Measurements from ENCODE around the gene FN3KRP.

The FN3KRP gene

DNA sequence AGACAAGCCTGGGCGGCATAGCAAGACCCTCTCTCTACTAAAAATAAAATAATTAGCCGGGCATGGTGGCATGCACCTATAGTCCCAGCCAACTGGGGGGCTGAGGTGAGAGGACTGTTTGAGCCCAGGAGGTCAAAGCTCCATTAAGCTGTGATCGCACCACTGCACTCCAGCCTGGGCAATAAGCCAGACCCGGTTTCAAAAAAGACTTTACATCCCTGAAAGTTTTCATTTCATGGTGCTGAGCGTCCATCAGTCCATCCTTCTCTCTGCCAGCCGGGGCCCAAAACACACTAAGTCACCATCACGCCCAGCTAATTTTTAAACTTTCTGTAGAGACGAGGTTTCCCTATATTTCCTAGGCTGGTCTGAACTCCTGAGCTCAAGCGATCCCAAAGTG, 28.6 kb upstream of the FN3KRP start:
- DNase-seq (ENCODE audit: low read depth): no peak

DNA sequence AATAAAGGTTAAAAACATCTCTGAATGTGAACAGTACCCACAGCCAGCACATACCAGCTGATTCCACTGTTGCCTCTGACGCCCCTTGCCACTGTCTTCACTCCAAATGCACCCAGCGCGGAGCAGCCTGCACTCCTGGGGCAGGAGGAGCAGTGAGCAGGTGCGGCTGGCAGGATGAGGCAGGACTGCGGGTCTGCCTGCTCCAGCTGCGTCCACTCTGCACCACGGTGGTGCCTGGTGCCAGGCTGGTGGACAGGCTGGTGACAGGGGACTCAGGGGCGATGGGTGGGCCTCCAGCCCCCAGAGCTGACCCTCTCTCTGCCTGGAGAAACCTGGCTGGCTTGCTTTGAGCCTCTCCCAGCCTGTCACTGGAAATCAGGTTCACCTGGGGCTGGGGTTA, 27.4 kb upstream of the FN3KRP start:
- DNase-seq (ENCODE audit: low read depth): no peak

DNA sequence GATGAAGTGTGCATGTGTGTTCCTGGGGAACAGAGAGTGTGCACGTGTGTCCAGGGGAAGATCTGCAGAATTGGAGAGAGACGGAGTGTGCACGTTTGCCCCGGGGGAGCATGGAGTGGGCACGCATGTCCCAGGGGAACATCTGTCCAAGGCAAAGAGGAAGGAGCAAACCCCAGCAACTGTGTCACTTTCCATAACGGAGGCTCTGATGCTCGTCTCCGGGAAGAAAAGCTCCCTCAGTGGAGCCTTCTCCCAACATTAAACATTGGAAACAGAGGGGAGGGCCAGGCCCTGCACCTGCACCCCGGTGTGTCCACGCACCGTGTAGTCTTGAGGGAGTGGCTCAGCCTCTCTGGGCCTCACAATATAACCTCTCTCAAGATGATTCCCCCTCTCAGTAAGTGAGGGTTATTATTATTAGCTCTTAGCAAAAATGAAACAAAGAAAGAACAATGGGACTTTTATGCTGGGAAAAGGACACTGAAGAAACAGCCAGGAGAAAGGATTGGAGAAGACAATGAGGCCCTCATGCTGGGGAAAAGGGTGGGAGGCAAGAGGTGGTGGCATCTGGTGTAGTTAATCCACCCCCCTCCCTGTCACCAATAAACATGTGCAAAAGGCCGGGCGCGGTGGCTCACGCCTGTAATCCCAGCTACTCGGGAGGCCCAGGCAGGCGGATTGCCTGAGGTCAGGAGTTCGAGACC, 25.6 kb upstream of the FN3KRP start:
- DNase-seq (ENCODE audit: low read depth): no peak

DNA sequence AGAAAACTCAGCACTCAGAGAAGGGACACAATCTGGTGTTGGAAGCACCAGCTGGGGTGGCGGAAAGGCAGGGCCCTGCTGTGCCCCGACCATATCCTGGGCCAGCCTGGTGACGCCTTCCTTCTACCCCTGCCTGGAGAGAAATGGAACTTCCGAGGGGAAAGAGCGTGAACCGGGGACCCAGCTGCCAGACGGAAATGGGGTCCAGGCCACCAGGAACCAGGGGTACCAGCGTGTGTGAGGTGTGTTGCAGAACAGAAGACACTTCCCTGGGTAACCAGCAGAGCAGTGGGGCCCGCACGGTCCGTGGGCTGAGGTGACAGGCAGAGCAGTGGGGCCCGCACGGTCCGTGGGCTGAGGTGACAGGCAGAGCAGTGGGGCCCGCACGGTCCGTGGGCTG, 24.8 kb upstream of the FN3KRP start:
- DNase-seq (ENCODE audit: low read depth): no peak

DNA sequence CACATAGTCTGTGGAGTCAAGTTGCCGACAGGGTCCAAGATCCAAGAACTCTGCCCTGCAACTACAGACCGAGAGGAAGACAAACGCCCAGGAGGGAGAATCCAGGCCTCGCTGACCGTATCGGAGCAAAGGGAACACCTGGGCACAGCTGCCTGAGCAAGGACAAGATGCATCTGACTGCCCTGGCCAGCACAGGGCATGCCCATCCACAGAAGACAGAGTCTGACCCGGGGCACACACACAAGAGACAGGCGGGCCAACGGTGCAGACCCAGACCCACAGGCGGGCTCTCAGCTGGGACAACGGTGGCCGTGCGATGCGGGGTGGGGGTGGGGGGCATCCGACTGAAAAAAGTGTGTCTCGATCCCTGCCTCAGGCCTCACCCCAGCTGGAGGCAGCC, 24.2 kb upstream of the FN3KRP start:
- no peak for DNase-seq (ENCODE audit: low read depth)

DNA sequence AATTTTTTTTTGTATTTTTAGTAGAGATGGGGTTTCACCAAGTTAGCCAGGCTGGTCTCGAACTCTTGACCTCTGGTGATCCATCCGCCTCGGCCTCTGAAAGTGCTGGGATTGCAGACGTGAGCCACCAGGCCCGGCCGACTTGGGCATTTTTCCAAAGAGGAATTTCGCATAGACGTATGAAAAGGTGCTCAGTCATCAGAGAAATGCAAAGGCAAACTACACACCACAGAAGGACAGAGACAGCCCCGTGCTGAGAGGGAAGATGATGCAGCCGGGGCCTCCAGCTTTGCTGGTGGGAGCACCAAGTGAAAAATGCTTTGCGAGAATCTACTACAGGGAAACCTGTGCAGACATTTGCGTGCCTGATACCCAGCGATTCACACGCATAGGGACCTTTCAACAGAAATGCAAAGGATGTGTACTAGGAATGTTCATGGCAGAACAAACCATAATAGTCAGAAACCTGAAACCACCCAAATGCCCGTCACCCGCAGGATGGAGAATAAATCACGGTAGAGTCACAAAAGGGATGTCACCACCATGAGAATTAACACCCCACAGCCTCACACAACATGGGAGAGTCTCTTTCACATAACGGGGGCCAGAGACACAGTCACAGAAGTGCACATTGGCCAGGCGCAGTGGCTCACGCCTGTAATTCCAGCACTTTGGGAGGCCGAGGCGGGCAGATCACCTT, 23.2 kb upstream of the FN3KRP start:
- DNase-seq (ENCODE audit: low read depth): no peak

DNA sequence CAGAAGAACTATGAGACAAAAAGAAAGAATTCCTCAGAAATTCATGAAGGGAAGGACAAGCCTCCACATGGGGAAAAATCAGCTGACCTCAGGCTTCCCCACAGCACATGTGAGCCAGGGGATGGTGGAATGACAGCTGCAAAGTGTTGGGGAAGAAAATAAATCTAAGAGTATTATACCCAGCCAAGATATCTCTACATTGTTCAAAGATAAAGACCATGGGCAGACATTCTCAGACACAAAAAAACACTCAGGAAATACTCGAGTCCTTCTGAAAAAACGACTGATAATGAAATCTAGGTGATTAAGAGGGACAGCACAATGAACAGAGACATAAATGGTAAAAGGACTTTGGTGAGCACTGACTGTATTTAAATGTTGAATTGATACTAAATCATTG, 21.9 kb upstream of the FN3KRP start:
- DNase-seq (ENCODE audit: low read depth): no peak

DNA sequence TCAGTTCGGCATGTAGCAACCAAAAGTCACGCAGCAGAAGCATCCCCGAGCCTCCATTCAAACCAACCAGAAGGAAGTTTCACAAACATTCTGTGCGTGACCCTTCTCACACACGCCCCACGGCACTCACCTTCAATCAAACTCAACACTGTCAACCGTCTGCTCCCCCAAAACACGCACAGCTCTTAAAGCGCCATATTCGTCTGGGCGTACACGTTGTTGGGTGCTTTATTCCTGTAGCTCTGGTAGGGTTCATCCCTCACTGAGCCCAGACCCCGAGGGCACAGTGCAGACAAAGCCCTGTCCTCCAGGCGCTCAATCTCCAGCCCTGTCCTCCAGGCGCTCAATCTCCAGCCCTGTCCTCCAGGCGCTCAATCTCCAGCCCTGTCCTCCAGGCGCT, 20.2 kb upstream of the FN3KRP start:
- DNase-seq (ENCODE audit: low read depth): no peak

DNA sequence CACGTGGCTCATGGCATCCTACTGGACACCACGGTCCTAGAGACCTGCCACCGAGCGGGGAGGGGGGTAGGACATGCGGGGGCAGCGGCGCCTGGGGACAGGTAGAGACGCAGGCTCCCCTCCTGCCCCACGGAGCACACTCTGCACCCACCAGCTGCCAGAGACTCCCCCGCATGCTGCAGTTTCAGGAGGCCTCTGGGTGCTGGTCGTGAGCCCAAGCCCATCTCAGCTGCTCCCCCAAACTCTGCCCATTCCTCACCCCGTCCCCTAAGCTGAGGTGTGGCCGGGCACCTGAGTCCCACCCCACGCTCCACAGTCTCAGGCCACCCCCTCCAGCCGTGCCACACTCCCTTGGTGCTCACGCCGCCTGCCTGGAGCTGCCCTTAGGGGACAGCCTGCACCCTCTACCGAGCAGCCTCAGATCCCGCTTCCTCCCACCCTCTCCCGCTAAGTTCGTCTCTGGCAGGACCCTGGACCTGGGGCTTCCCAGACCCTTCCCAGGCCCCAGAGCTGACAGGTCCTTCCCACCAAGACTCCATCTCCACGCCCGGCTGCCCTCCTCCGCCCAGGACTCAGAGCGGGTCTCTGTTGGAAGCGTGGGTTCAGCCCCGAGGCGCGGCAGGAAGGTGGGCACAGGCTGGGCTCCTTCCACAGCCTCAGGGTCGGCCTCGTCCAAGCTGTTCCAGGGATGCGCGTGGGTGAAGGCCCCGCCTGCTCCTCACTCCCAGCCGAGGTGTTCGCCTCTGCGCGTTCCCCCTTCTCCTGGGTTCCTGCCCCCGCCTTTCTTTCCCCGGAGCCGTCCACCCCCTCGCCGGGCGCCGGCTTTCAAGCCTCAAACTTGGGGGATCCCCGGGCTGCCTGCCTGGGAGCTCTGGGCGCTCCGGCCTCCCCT, 19.3 kb upstream of the FN3KRP start:
- no peak for DNase-seq (ENCODE audit: low read depth)

DNA sequence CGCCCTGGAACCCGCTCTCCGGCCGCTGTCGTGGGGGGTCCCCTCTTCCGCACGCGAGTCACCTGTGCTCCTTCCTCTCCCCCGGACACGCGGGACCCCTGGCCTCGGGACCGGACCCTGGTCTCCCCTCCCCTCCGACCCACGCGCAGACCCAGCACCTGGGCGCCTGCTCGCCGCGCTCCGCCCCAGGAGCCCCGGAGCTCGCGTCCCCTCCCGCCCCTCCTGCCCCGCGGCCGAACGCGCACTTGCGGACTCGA, 18.8 kb upstream of the FN3KRP start:
- DNase-seq (ENCODE audit: low read depth): no peak

DNA sequence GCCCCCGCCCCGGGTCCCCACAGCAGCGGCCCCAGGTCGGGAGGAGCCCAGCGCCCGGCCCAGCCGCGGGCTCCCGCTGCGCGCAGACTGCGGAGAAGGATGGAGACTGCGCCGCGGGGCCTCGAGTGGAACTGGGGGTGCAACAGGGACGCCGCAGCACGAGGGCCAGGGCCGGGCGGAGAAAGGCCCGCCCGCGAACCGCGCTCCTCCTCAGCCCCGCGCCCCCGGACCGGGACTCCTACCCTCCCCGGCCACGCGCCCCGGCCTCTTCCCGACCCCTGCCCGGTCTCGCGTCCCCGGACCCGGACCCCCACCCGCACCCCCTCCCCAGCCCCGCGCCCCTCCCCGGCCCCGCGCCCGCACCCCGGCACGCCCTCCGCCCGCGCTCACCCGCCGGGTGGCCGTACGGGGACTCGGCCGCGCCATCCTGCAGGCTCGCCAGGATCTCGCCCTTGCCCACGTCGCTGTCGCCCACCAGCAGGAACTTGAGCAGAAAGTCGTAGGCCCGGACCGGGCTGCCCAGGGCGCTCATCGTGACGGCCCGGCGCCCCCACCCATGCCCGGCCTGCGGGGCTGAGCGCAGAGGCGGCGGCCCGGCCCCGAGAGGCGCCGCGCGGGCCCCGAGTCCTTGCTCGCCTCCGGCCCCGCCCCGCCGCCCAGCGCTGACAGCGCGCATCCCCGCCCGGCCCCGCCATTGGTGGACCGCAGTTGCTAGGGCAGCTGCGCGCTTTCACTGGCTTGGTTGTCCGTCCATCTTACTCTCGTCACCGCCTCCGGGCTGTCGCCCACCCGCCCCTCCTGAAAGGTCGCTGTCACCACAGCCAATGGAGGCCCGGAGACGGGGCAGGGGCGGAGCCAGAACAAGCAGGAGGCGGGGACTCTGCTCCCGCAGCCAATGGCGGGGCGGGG, 18.2 kb upstream of the FN3KRP start, which contains the start of gene RAB40B:
Gene RAB40B, minus strand, starts transcription at position 634 of the 909 bp plus-strand sequence. Its CDS starts 102 bp downstream, at position 532.
- peak; percentile 77 for DNase-seq (ENCODE audit: low read depth)

DNA sequence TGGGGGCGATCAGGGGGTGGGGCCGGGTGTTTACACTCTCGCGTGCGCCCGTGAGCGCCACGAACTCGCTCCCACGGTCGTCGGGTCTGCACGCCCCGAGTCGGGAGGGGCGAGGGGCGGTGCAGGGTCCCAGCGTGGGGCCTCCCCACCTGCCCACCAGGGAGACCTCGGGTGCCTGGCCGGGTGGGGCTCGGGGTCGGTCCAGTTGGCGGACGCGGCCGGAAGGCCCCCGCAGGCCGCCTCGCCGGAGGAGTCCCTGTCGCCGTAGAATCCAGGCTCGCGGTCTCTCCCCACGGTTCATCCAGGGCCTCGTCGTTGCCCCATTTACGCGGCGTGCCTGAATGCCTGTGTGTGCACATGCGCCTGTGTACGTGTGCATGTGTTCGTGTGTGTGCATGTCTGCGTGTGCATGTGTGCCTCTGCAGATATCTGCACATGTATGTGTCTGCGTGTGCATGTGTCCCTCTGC, 17.5 kb upstream of the FN3KRP start:
- no peak for DNase-seq (ENCODE audit: low read depth)

DNA sequence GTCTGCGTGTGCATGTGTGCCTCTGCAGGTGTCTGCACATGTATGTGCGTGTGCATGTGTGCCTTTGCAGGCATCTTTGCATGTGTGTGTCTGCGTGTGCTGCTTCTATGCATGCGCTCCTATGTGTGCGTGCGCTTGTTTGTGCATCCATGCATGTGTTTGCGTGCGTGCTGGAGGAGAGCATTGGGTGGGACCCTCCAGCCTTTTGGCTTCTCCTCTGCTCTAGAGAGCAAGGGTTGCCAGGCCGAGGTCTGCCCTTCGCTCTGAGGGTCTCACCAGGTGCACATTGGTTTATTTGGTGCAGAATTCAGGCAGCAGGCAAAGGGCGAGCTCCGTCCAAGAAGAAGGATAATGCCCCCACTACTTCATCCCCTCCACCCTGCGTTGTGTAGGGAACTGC, 17.0 kb upstream of the FN3KRP start:
- no peak for DNase-seq (ENCODE audit: low read depth)

DNA sequence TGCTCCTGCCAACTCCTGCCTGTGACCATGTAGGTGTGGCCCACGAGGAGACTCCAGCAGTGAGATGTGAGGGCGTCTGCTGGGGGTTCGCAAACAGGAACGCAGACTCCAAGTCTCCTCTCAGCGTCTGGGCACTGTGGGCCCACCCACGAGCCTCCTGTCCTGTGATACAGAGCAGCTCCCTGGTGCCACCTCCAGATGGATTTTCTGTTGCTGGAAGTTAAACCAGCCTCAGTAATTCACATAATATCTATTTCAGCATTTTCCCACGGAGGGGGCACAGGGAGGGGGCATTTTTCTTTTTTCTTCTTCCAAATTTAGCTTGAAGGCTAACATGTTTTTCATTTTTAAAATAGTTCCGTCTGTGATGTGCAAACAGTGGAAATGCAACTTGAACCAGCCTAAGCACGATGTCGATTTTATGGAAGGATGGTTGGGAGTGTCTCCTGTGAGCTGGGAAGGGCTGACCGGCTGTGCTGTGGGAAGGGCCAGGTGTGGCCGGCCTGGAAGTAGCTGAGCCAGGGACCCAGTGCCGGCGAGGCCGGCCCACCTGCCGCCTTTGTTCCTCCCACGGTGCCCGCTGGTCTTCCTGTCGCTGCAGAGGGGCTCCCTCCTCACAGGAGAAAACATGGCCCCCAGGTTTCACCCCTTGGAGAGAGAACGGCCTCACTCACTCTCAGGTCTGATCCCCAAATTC, 14.1 kb upstream of the FN3KRP start:
- no peak for DNase-seq (ENCODE audit: low read depth)

DNA sequence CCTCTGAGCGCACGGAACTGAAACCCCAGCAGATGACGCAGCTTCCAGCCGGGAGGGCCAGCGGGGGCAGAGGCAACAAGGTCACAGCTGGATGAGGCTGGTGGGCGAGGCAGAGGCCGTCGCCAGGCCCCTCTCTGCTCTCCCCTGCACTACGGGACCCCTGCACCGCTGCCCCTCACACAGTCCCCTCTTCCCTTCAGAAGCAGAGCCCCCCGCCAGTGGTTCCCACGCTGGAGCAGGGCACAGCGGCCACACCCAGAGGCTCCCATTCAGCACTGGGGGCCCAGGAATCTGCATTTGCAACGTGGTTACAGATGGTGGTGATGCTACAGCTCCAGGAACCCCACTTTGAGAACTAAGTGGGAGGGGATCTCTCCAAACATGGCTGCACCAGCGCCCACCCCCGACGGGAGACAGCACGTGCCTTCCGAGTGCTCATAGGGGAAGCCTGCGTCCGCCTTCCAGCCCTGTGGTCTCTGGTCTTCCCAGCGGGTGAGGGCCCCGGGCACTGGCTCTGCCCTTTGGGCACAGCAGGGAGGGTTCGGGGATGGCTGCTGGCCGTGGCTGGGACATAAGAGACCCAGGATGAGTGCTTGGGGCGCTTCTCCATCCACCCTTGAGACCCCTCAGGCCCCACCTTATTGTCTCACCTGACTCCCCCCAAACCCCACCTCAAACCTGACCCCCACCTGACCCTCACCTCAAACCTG, 13.3 kb upstream of the FN3KRP start:
- no peak for DNase-seq (ENCODE audit: low read depth)

DNA sequence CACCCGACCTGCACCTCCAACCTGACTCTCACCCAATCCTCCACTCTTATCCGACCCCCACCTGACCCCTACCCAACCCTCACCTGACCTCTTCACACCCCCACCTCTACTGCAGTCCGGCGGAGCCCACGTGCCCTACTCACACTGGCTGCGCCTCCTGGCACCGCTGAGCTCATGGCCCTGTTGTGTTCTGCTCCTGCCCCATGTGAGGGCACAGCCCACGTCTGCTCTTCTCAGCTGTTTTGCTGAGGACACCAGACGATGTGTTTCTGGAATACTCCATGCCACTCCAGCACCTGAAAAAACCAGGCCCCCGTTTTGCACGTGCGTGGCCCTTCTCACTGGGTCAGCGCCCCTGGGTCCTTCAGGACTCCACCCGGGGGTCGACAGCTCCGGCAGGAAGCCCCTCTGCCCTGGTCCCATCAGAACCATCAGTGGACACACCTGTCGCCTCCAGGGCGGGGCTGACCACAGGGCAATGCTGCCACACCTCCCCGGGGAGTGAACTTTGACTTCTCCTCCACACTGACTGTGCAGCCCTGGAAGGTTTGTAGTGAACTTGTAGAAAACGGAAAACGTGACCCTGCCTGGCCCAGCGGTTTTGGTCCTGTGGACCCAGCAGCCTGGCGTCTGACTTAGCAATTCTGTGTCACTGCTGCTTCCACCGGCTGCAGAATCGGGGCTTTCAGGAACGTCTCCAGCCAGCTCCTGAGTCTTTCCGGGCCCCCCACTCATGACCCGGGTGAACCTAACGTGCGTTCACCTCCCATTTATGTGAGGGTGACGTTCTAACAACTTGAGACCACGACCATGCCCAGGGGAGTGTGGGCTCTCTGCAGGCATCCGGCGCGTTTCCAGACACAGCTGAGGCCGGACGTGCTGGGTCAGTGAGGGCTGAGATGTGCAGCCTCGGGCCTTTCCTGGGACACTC, 12.3 kb upstream of the FN3KRP start:
- DNase-seq (ENCODE audit: low read depth): no peak

DNA sequence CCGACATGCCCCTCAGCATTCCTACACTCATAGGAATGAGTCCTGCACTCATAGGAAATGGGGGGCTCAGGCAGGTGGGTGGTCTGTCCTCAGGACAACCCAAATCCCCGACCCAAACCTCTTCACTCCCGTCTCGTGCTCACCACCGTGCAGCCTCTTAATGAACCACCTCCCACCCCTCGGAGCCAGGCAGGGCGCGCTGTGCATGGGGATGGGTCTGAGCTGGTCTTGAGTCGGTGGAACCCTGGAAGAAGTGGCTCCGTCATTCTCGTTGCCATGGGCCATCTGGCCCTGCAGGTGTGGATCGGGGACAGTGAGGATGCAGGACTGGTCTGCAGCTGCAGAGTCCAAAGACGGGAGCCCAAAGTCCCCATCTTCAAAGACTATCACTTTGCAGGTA, 11.6 kb upstream of the FN3KRP start:
- DNase-seq (ENCODE audit: low read depth): no peak

DNA sequence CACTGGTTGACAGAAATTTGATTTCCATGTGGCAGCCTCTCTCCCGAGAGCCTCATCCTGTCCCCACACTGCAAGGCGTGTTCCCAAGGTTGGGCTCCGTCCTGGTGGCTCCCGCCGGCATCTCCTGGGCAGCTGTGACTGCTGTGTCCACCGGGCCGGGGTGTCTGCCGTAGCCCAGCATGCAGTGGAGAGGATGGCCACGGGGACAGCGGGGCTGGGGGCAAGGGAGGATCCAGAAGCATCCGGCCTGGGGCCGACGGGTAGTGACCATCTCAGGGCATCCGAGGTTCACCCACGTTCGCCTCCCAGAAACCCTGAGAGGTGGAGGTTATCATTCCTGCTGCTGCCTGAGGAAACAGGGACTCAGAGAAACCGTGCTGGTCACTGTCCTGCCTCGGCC, 10.8 kb upstream of the FN3KRP start:
- no peak for DNase-seq (ENCODE audit: low read depth)

DNA sequence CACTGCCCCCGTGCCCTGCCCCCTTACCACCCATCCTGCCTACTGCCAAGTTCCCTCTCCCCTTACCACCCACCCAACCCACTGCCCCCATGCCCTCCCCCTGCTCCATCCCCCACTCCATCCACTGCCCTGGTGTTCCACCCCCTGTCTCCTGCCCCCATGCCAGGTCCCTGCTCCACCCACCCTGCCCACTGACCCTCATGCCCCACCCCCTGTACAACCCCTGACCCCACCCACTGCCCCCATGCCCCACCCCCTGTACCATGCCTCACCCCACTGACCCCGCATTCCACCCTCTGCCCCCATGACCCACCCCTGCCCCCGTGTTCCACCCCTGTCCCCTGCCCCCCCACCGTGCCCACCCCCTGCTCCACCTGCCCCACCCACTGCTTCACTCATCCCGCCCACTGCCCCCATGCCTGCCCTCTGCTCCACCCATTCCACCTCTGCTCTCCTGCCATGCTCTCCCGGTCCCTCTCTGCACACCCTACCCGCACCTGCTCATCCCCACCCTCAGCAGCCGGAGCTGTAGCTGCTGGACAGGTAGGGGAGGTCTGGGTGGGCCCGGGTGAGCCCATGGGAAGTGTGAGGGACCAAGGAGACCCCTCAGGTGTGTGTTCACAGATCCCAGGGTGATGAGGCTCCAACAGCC, 7.4 kb upstream of the FN3KRP start:
- no peak for DNase-seq (ENCODE audit: low read depth)

All from GM04503 (cell line).